HK-2 (cell line): ENCODE measurements around the gene TGFA.
A peak's percentile ranks its signal among the peaks of the same experiment; 100 is the strongest.

Source experiments
- DNase-seq: peaks from one replicate; pipeline ENCODE4 v3.0.0-alpha.2; 2018; ENCODE audit not compliant: unreplicated experiment

The TGFA gene

DNA sequence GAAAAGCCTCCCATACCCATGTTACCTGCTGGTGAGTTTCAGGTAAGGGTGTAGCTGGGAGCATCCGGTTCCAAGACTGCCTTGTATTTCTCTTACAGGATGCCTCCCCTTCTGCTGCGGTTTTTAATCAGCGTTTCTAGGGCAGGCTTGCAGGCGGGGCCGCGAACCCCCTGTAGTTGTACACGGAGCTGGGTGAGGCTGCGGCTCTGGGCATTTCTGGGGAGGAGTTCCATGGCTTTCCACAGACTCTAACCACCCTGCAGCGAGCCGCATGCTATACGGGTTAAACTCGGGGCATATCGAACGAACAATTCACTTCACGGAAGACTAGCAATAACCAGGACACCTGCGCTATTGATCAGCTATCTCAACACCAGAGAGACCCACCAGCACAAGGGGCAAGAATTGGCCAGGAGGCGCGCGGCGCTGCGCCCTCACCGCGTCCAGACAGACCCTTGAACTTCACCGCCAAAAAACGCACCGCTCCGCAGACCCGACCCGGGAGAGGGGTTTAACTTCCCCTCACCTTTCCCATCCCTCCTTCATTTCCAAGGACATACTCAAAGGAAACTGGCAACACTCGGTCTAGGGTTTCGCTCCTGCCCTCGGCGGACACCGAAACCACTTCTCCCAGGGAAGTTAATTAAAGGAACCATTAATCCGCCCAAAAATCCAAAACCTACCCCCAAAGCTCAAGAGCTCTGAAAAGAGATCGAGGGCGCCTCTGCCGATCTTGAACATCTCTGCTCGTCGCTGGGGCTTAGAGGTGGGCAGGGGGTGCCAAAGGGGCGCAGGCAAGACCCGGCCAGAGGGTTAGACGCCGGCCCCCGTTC, 909 bp downstream of the TGFA start:
- DNase-seq, result peak; percentile 42

DNA sequence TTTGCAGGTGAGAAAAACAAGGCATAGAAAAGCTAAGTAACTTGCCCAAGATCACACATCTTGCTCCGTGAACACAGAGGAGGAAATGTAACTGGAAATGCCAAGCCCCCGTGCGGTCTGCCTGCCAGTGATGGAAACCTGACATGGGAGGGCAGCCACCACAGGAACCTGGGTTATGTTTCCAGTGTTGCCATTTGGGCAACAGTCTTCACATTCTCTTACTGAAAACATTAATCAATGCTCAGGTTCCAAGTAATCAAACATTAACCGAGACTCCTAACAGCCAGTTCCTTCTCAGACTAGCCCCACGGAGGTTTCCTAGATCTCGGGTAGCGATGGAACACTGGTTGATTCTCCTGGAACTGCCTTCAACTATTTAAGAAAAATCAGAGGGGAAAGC, 2.5 kb downstream of the TGFA start:
- peak; percentile 63 for DNase-seq

DNA sequence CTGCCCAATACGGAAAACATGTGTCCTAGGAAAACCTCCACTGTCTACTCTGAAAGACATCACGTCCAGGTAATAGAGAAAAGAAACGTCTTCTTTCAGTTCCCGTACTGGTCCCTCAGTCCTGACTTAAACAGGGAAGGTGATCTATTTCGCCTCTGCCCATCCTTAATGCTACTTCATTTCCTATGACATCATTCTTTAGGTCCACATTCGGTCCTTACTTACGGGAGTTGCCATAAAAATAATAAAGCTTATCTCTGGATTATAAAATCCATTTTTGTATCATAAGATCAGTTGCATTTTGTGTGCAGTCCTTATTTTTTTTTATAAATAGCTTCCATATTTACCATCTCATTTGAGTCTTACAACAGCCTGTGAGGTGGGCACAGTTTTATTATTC, 3.7 kb downstream of the TGFA start:
- no peak for DNase-seq

DNA sequence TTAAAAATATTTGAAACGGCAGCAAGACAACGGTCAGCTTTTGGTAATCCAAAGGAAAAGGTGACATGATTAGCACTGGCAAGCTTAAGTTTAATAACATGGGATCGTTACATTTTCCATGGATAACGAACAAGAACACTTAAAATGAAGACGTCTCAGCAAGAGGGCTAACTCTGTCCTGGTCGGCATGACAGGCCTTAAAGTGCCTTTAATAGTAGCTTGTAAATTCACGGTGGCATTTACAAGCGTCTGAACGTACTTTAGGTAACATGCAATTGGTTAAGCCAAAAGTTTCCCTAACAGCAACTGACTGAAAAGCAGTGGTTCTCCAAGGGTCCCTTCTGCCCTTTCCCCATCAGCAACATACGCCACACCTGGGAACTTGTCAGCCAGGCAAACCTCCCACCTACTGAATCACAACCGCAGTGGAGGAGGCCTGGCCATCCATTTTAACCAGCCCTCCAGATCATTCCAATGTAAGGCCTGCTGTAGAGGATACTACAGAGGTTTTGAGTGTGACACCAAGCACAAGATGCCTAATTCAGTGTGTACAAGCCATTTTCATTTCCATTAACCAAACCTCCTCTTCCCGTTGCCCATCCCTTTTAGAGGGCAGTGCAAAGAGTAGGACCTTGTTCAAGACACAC, 4.4 kb downstream of the TGFA start:
- DNase-seq, result no peak

DNA sequence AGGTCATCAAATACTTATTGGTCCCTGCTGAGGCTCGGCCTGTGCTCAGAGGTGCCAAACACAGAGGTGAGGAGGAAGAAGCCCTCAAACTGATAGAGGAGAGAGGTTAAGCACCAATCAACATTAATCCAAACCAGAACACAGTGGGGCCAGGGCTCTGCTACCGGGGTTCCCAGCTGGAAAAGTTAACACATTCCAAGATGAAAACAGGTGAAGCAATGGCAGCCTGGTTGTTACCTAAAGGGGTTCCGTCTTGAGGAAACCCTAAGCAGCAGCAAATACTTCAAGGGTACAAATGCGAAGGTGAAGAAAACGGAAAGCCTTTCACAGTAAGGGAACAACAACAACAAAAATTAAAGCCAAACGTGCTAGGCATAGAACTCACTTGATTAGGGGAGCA, 5.4 kb downstream of the TGFA start:
- DNase-seq, result no peak

DNA sequence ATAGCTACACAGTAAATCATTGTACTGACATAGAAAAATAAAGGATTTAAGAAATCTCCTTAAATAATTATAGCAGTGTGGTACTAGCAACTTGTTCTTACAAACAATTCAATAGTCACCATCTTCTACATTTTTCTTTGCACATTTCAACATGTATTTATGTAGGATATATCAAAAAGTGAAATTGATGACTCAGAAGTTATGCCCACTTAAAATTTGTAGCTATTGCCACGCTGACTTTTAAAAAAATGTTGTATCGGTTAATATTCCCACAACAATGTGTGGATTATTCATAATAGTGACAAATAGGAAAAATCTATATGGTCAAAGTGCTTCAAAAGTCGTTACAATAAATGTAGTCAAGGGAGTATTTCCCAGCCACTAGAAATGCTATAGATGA, 6.7 kb downstream of the TGFA start:
- DNase-seq, result no peak

DNA sequence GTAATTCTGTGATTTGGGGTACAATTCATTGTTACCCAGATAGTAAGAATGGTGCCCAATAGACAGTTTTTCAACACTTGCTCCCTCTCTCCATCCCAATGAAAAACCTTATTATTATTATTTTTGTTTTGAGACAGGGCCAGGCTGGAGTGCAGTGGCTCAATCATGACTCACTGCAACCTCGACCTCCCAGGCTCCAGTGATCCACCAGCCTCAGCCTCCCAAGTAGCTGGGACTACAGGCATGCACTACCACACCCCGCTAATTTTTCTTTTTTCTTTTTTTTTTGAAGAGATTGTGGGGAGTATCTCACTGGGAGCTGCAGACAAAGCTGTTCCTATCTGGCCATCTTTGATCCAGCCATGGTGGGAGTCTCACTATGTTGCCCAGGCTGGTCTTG, 7.2 kb downstream of the TGFA start:
- no peak for DNase-seq

DNA sequence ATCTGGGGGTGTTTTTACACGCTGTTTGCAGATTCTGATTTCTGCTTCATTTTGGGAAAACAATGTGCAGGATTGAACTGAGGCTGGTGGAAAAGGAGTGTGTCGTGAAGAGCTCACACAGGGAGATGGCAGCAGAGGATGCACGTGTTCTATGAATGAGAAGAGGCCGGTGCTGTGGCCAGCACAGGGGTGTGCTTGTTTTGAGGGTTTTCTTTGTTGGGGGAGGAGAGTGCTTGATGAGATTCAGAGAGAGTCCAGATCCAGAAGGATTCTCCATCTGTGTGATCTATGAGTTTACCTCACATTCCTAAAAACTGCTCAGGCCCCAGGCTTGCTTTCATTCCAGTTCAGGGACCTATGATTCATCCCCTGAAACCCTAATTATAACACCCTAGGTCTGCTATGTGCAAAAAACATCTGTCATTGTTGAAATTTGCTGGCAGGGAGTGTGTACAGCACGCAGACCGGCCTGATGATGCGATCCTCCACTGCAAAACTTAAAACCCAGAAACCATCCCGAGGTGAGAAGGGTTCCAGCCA, 12.1 kb downstream of the TGFA start:
- DNase-seq, result peak; percentile 31

DNA sequence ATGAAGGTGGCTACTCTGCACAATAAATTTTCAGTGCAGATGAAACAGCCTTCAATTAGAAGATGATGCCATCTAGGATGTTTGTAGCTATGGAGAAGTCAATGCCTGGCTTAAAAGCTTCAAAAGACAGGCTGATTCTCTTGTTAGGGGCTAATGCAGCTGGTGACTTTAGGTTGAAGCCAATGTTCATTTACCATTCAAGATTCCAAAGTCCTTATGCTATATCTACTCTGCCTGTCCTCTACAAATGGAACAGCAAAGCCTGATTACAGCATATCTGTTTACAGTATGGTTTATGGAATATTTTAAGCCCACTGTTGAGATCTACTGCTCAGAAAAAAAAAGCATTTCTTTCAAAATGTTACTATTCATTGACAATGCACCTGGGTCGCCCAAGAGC, 15.8 kb downstream of the TGFA start:
- DNase-seq, result no peak

DNA sequence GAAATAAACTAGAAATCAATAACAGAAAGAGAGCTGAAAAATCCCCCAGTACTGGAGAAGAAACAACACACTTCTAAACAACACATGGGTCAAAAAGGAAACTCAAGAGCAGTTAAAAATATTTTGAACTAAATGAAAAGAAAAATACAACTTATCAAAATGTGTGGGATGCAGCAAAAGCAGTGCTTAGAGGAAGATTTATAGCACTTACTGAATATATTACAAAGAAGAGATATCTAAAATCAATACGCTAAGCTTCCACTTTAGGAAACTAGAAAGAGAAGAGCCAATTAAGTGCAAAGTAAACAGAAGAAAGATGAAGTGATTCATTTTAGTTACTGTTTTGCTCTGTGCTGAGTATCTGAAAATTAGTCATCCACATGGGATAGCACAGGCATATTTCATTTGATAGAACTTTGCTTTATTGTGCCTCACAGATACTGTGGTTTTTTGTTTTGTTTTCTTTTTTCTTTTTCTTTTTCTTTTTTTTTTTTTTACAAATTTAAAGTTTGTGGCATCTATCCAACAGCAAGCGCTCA, 17.0 kb downstream of the TGFA start:
- no peak for DNase-seq

DNA sequence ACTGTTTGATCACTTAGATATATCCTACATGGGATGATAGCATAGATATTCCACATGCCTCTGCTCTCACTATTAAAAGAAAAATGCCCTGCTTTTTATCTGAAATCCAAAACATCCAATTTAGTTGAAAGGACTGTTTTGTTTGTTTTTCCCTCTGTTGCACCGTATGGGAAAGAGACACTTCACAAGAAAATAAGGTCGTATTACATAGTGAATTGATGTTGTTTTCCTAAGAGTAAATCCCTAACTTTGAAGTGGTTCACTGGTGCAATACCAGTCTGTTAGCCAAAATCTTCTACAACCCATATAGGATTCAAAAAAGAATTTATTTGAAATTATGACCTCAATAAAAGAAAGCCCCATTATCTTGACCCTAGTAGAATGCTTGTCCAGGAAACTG, 18.1 kb downstream of the TGFA start:
- DNase-seq, result no peak

DNA sequence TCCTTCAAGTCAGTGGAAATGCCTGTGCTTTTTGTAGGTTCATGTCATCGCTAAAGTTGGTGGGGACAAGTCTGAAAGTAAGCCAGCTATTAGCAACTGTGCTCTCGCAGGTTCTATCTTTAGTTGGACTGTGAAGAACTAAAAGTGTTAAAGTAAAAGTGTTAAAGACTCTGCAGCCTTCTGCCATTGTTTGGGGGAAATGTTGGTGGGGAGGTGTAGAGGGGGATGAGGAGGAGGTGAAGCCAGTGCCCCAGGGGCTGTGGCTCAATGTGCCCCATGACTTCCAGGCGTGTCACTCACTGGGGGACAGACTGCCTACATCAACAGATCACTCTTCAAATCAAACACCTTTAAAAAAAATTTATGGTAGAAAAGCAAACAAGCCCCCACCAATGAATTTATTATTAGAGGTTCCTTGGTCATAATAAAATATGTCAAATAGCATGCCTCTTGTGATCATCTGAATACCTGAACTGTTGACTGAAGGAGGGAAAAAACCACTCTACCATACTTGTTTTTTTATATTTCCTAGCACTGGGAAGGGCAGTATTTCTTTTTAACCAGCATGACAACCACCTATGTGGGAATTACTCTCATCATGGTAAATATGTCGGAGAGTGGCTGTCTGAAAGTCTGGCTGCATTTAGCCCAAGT, 19.3 kb downstream of the TGFA start:
- no peak for DNase-seq

DNA sequence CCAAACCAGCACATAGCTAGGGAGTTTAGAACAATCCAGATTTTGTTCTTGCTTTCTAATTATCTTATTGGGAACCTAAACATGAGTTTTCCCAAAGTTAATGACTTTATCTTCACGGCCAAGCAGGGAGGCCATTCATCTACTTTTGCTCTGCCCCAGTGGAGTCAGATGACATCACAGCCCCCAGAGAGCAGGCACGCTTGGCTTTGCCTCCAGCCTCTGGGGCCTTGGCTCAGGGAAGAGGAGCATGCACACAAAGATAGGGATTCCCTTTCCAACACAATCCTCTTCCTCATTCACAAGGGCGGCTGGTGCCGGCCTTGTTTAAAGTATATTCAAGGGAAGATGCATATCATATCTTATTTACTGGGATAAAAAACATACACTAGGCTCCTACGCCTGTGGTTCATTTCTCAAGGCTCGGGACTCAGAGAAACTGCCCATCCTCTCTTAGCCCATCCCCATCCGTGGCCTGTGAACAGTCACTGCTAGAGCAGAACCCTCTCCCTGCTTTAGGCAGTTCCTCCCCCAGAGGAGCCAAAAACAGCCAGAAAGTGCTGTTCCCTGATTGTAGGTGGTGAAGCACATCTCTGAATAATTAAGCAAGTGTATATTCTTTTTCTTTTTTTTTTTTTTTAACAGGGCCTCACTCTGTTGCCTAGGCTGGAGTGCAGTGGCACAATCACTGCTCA, 21.2 kb downstream of the TGFA start:
- no peak for DNase-seq

DNA sequence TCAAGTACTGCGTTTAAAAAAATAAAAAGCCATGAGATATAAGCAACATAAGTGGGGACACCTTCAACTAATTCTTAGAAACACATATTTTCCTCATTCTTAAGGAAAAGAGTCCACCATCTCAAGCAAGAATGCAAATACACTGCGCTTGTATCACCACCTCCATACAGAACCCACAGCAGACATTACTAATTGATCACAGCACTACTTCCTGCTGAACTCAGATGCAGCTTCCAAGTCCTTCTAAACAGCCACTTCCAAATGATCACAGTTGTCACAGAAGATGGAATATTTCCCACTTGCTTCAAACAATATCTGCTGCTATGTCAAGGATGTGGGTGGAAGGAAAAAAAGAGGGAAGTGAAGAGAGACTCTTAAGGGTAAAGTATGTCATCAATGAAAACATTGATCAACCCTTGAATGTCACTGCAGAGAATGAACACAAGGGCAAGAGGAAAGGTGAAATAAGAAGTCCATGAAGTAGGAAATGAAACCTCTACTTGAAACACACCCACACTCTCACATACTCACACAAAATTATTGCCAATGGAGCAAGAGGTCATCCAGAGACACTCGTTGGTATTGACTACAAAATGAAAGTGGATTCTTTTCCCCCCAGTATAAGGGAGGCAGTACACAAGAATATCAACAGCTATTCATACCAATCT, 22.1 kb downstream of the TGFA start:
- no peak for DNase-seq

DNA sequence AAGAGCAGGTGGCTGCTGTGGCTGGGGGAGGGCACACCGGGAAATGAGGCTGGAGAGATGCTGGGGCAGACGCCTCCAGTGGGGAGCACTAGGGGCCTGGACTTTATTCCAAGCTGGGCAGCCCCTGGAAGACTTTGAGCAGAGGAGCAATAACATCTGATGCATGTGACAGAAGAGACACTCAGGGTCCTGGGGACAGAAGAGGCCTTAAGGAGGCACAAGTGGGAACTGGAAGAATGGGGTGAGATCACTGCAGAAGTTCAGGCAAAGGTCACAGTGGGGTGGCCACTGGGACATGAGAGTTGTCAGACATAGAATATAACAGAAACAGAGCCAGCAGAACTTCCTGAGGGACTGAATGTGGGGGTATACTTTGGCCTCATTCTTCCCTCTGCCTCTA, 24.0 kb downstream of the TGFA start:
- DNase-seq, result no peak

DNA sequence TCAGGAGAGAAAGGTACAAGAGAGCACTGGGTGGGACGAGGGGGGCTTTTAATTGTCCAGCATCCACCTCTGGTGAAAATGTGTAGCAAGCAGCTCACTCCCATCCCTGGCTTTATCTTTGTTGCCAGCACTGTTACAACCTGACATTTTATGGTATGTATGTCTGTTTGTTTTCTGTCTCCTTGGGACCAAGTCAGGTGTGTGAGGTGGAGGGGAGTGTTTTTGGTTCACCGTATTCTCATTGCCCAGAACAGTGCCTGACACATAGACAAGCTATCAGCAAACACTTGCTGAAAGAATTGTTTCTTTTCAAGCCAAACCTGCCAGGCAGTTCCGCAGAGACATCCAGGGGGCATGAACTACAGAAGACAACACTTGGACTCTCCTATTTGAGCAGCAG, 24.7 kb downstream of the TGFA start:
- DNase-seq, result no peak

DNA sequence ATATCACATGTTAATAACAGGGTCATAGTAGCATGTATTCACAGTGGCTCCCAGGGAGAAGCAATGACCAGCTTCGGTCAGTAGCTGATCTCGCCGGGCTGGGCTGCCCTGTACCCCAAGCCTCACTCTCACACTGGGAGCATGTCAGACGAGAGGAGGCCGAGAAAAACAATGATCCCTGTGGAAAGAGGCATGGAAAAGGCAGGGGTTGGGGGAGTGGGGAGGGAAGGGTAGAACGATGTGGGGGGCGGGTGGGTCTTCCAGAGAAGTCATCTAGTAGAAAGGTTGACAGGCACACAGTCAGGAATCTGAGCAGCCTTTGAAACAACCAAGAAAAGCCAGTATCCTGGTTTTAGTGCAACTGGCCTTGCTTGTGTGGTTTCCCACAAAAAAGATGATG, 25.4 kb downstream of the TGFA start:
- DNase-seq, result no peak

DNA sequence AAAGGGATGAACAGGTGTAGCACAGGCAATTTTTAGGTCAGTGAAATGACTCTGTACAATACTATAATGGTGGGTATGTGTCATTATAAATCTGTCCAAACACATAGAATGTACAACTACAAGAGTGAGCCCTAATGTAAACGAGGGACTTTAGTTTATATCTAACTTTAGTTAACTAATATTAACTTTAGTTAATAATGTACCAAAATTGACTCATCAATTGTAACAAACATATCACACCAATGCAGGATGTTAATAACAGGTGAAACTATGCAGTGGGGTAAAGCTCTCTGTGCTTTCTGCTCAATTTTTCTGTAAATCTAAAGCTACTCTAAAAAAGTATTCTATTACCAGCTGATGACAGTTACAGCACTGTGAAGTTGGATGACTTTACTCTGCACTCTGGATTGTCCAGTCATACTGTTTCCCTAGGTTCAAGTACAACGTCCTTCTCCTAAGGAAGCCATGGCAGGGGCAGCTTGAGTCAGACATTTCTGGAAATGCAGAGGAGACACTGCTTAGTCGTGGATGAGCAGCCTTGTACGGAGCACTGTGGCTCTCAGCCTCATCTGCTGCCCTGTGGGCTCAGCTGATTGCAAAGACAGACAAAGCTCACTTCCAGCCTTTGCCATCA, 26.1 kb downstream of the TGFA start:
- peak; percentile 50 for DNase-seq

DNA sequence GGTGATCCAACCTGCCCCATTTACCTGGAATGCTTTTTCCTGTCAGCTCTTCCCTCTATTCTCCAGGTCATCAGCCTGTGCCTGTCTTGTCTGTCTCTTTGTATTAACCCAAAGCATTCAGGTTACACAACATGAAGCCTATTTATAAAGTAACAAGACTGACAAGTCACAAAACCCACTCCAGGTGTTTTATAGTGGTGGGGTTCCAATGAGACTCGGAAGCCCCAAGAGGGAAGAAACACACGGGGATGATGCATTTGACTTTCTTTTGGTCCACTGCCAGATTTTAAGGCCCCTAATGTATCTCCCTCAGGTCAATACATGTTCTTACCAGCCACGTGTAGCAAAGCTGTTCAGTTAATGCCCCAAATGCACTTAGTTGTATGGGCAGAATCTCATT, 27.5 kb downstream of the TGFA start:
- no peak for DNase-seq

DNA sequence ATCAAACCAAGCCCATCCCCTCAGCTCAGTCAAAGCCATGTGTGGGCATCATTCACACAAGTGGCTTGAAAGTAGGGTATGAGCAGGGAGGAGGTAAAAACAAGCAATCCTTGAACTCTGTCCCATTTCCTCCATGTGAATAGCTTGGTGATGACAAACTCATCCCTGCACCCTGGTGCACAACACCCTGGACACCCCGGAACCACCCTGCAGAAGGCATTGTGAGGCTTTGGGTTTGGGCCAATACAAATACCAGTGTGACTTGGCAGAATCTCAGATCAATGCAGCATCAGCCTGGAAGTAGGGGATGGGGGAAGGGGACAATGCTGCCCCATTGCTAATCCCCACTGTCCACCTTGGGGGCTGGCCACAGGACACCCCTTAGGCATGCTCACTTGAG, 28.6 kb downstream of the TGFA start:
- peak; percentile 74 for DNase-seq
